HG02884 (cell line): ENCODE data around the gene KRT25.

Experiments
- ATAC-seq: cut with Tn5 transposase; IDR thresholded peaks from one replicate; pipeline ENCODE4 v1.9.1; 2021; ENCODE audit warnings: mild to moderate bottlenecking, moderate library complexity; ENCODE audit not compliant: unreplicated experiment

KRT25 gene

GRCh38 chr17:40755231-40755630 is at the start of gene KRT25:
TSS of gene KRT25 (minus strand) at chr17:40755331. CDS start at chr17:40755271, 60 bp downstream.
- no peak for ATAC-seq

DNA sequence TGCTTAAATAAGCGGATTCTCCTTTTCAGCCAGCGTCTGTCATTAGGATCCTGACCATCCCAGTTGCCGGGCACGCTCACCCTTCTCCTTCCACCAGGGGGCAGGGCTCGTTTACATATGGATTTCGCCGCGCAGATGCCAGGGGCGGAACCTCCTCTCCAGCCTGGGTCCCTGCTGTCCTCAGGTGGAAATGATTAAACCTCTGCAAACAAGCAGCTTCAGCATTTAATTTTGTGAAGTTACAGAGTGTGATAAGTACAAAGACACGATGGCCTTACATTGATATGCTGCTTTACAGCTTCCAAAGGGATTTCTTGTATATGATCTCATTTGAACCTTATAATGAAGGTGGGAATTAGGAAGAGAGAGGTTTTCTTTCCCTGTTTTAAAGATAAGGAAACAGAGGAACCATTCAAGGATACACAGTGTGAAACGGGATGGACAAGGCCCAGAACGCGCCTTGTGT is 48.5 kb upstream of the KRT25 start:
- ATAC-seq, result no peak

- ATAC-seq, result no peak
Observed at GRCh38 chr17:40801157-40801556, 46.0 kb upstream of the KRT25 start.

- no peak for ATAC-seq
Observed at GRCh38 chr17:40800381-40800780, 45.2 kb upstream of the KRT25 start.

DNA sequence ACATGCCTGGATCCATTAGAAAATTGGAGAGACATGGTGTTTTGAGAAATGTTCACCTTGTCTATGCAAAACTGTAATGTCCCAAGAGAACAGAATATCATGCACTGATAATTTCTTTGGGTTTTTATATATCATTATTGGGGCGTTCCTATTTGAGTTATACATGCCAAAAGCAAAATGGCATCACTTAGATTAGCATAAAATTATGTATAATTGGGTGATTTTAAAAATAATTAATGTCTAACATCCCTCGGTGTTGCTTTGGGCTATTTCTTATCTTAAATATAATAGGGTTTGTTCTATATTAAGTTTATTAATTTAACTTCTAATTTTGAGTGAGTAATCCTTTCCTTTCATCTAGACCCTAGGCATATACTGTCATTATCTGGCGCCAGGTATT is 44.7 kb upstream of the KRT25 start, which contains the start of gene KRT28:
Gene KRT28 (minus strand): TSS at position 101 of the 400 bp plus-strand sequence. CDS start 66 bp downstream, at position 35.
- ATAC-seq, result no peak

GRCh38 chr17:40796846-40797245 is 41.7 kb upstream of the KRT25 start:
- no peak for ATAC-seq

GRCh38 chr17:40795019-40795667 is 40.0 kb upstream of the KRT25 start:
- no peak for ATAC-seq

DNA sequence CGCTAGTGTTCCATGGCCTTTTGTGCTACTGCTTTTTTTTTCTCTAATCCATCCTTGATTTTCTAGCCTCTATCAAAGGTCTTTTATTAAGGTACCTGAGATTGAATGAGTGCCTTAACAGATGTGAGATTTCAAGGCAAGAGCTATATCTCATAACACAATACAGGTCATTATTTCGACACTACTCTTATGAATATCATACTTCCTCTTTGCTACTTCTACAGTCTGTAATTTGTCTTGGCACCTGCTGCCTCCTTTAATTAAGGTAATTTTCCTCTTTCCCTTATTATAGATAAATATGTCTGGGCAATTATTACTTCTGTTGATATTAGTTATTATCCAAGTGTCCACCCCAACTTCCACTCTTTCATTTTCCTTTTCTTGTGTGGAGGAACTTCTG is 39.3 kb upstream of the KRT25 start:
- ATAC-seq, result no peak

GRCh38 chr17:40793832-40794231 is 38.7 kb upstream of the KRT25 start:
- ATAC-seq, result no peak

GRCh38 chr17:40791787-40792436 is 36.8 kb upstream of the KRT25 start:
- no peak for ATAC-seq

DNA sequence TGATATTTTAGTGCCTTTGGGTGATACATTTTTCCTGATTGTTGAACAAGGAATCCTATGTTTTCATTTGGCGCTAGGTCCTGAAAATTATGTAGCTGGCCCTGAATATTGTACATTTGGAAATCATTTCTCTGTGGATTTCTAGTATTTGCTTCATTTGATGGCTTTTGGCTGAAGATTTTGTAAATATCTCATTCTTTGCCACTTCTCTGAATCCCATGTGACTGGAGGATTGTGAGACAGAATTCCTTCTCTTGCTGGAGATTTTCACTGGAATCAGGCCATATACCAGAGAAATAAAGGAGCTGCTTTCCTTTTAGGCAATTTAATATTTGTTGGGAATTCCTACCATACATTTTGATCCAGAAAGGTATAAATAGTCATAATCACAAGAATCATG is 36.0 kb upstream of the KRT25 start:
- ATAC-seq, result no peak

DNA sequence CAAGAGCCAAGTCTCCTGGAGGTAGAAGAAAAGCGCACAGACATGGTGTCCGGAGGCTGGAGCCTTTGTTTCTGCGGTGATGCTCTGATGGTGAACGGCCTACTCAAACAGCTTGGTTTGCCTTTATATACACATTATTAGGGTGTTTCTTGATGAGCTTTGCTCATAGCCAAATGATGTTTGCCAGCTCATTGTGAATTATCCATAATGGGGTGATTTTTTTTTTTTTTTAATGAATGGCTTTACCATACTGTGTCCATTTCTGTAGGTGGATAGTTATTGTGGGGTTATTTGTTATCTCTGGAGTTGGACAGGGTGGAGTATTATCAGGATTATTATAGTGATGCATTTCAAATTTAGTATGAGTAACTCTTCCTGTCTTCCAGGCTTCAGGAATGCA is 27.3 kb upstream of the KRT25 start, which contains the start of gene KRT27:
Gene KRT27 (minus strand): TSS at position 101 of the 400 bp plus-strand sequence. CDS start 57 bp downstream, at position 44.
- no peak for ATAC-seq

DNA sequence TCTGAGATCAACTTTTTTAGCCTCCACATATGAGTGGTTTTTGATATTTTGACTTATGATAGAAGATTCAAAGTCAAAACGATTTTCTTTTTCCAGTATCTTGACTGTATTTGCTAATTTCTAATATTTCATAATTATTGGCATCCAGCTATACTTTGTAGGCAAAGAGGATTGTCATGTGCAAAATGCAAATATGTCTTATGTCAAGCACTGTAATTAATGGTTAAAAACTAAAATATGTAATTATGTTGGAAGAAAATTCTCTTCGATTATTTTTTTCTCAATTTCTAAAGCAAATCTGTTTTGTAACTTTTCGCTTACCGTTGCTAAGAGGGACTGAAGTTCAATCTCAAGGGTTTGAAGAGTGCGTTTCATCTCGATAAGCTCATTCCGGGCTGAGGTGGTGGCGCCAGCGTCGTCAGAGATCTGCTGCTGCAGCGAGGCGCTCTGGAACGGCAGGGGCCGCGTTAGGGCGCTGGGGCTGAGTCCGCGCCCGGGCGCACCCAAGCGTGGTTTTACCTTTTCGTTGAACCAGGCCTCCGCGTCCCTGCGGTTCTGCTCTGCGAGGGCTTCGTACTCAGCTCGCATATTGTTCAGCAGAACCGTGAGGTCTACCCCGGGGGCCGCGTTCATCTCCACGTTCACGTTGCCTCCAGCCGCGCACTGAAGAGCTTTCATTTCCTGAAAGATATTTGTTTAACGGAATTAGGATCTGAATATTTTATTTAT is 24.2 kb upstream of the KRT25 start:
- ATAC-seq, result no peak

- ATAC-seq, result no peak
Observed at GRCh38 chr17:40778461-40778860, 23.3 kb upstream of the KRT25 start.

DNA sequence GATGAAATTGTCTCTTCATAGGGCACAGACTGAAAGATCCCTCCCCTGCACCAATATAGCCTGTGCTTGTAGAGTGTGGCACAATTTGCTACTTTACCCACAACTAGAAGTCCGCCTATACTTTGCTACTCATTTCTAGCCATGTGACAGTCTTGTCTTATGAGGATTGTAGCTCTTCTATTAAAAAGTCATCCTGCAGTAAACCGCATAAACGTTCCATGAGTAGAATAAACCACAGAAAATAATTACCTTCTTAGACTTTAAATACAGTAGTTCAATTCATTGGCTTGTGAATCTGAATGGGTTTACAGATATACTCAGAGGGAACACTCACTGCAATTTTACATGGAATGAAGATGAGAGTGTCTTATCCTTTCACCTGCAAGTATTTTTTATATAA is 22.8 kb upstream of the KRT25 start:
- ATAC-seq, result no peak

DNA sequence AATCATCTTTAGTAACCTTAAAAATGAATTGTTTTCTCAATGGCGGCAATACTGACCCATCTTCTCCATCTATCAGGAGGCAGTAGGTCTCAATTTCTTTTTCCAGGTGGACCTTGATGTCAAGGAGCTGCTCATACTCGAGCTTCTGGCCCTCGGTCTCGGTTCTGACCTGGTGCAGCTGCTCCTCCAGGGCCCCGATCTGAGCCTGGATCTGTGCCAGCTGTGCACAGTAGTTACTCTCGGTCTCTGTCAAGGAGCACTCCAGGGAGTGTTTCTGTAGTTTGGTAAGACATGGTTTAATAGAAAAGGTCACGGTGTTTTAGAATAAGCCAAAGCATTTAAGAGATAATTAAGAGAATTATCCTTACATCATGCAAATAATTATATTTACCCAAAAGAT is 22.3 kb upstream of the KRT25 start:
- no peak for ATAC-seq

GRCh38 chr17:40775945-40776344 is 20.8 kb upstream of the KRT25 start:
- ATAC-seq, result no peak

GRCh38 chr17:40772101-40772500 is 17.0 kb upstream of the KRT25 start, which contains the start of gene KRT26:
TSS of gene KRT26 (minus strand) at chr17:40772201. CDS start at chr17:40772113, 88 bp downstream.
- no peak for ATAC-seq

DNA sequence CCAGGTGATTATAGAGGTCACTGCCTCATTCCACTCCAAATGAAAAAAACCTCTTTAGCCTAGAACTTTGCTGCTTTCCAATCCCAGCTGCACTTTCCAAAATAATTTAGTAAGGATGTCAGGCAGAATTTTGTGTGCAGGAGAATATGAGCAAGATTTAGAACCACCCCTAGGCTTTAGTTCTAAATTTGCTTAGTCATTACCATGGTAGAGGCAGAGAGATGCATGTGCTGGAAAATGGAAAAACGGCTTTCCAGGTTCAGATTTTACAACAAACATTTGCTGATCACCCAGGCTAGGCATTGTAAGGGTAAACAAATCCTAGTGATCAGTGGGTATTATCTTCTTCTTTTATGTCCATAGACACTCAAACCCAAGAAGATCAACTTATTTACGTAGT is 10.5 kb upstream of the KRT25 start:
- no peak for ATAC-seq

DNA sequence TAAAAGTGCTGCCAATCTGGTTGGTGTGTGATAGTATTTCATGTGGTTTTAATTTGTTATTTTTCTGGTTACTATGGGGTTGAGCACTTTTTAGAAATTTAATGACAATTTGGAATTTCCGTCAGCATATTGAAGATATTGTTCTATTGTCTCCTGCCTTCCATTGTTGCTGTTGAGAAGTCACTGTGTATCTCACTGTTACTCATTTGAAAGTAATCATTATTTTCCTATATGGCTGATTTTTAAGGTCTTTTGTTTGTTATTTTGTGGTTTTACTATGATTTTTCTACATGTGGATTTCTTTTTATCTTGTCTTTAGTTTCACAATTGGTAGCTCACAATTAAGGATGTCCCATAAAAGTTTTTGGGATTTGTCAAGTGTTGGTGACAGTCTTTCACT is 8.6 kb upstream of the KRT25 start:
- no peak for ATAC-seq
